Measurements from ENCODE around the gene PPP2R5B.

- TF ChIP-seq POLR2A (IDR thresholded peaks at IDR 0.05), result no peak
- no peak for TF ChIP-seq POLR2AphosphoS5 (IDR thresholded peaks at IDR 0.05)
- TF ChIP-seq EP300 (IDR thresholded peaks at IDR 0.05), result no peak
Observed at GRCh38 chr11:64933213-64933934, 8.9 kb downstream of the PPP2R5B start.
